HG02870 (cell line): ENCODE data around the gene C19orf47.

Experiments
- ATAC-seq: cut with Tn5 transposase; IDR thresholded peaks from one replicate; pipeline ENCODE4 v1.9.1; 2021; ENCODE audit warnings: mild to moderate bottlenecking, moderate library complexity; ENCODE audit not compliant: unreplicated experiment

The C19orf47 gene

GRCh38 chr19:40284251-40284500, 64.0 kb downstream of the C19orf47 start:
- no peak for ATAC-seq

- ATAC-seq: no peak
Measured at GRCh38 chr19:40283414-40284250, 64.6 kb downstream of the C19orf47 start.

GRCh38 chr19:40282920-40283319, 65.3 kb downstream of the C19orf47 start:
- ATAC-seq: no peak

GRCh38 chr19:40282209-40282580, 66.0 kb downstream of the C19orf47 start:
- no peak for ATAC-seq

GRCh38 chr19:40281381-40282208, 66.6 kb downstream of the C19orf47 start:
- no peak for ATAC-seq

GRCh38 chr19:40280608-40281221, 67.5 kb downstream of the C19orf47 start:
- ATAC-seq: no peak

GRCh38 chr19:40279761-40280607, 68.2 kb downstream of the C19orf47 start:
- ATAC-seq: no peak

GRCh38 chr19:40279120-40279551, 69.1 kb downstream of the C19orf47 start:
- no peak for ATAC-seq

GRCh38 chr19:40278361-40279035, 69.7 kb downstream of the C19orf47 start:
- no peak for ATAC-seq

GRCh38 chr19:40277356-40278059, 70.7 kb downstream of the C19orf47 start:
- no peak for ATAC-seq

- no peak for ATAC-seq
Measured at GRCh38 chr19:40274585-40275544, 73.3 kb downstream of the C19orf47 start.

GRCh38 chr19:40273469-40274360, 74.5 kb downstream of the C19orf47 start:
- no peak for ATAC-seq

GRCh38 chr19:40272261-40272660, 75.9 kb downstream of the C19orf47 start:
- ATAC-seq: no peak

GRCh38 chr19:40271706-40272105, 76.5 kb downstream of the C19orf47 start:
- ATAC-seq: no peak

GRCh38 chr19:40270362-40271089, 77.7 kb downstream of the C19orf47 start:
- no peak for ATAC-seq
